H1 (cell line): ENCODE data around the gene VAMP2. TPM values are rescaled to one million over a fixed set of nuclear protein-coding genes. Genes with fewer than 3 reads are reported as not detected.

Experiments used
- CTCF ChIA-PET: fragments of 300-600 bp; sonication (Branson Sonifier 250); formaldehyde crosslinking; loops from one replicate; lab custom pipeline; 2021; ENCODE audit not compliant: partially characterized antibody; lab: Charles Lee
- POLR2A ChIA-PET: fragments of 300-600 bp; sonication (Branson Sonifier 250); formaldehyde crosslinking; loops from one replicate; lab custom pipeline; 2021; ENCODE audit warnings: inconsistent platforms; ENCODE audit not compliant: partially characterized antibody; lab: Charles Lee
- DNase-seq, 2 experiments: peaks; one replicate each; pipeline versions ENCODE4 v3.0.0 to v3.0.0-alpha.2; 2010 to 2022; ENCODE audit warnings: low spot score in 2 of 2, low read depth in 1 of 2, mixed read lengths in 1 of 2
- FAIRE-seq: peaks from 2 replicates; lab custom pipeline; 2011; peaks lifted over from hg19 to GRCh38; lab: Jason Lieb, UNC
- H2AFZ ChIP-seq: 2 replicates; pipeline ENCODE4 v1.8.1; 2012; ENCODE audit warnings: low read length, inconsistent platforms
- H2AK5ac ChIP-seq: 2 replicates; pipeline ENCODE4 v1.6.1; 2013; ENCODE audit warnings: low read depth, low read length
- H2BK120ac ChIP-seq: replicated peaks from 2 replicates; pipeline ENCODE3; 2013; ENCODE audit warnings: low read depth, low read length, inconsistent platforms
- H2BK12ac ChIP-seq: 2 replicates; pipeline ENCODE4 v1.6.1; 2013; ENCODE audit warnings: low read depth, low read length
- H2BK15ac ChIP-seq: 2 replicates; pipeline ENCODE4 v1.6.1; 2013; ENCODE audit warnings: low read length
- H2BK20ac ChIP-seq: 2 replicates; pipeline ENCODE4 v1.6.1; 2013; ENCODE audit warnings: low read length
- H2BK5ac ChIP-seq: 2 replicates; pipeline ENCODE4 v1.6.1; 2013; ENCODE audit warnings: low read depth, low read length
- H3K14ac ChIP-seq: 2 replicates; pipeline ENCODE4 v1.6.1; 2013; ENCODE audit warnings: inconsistent platforms; ENCODE audit not compliant: insufficient read length
- H3K18ac ChIP-seq: 2 replicates; pipeline ENCODE4 v1.6.1; 2013; ENCODE audit warnings: low read length; ENCODE audit errors: extremely low read depth
- H3K23ac ChIP-seq: 2 replicates; pipeline ENCODE4 v1.6.1; 2013; ENCODE audit warnings: inconsistent platforms; ENCODE audit not compliant: insufficient read length
- H3K23me2 ChIP-seq: 2 replicates; pipeline ENCODE4 v1.6.1; 2013; ENCODE audit warnings: low read depth, low read length
- H3K27ac ChIP-seq: 2 replicates; pipeline ENCODE4 v1.6.1; 2011; ENCODE audit warnings: low read depth, low read length, inconsistent platforms
- H3K27me3 ChIP-seq, 4 experiments: replicated peaks in 1 of 4; 1 replicate in 1 of 4; 2 replicates in 3 of 4; pipeline versions ENCODE4 v1.6.1 to v1.8.1; 2011 to 2013; ENCODE audit warnings: low read length in 3 of 4, mild to moderate bottlenecking in 3 of 4, inconsistent platforms in 2 of 4, mixed read lengths in 2 of 4, moderate library complexity in 1 of 4; ENCODE audit not compliant: control insufficient read depth in 3 of 4, insufficient read depth in 3 of 4; ENCODE audit errors: extremely low read depth in 1 of 4
- H3K36me3 ChIP-seq, 4 experiments: 2 replicates each; pipeline versions ENCODE4 v1.6.1 to v1.8.1; 2011 to 2013; ENCODE audit warnings: mild to moderate bottlenecking in 4 of 4, low read length in 3 of 4, moderate library complexity in 2 of 4, control low read depth in 1 of 4, inconsistent platforms in 1 of 4; ENCODE audit not compliant: insufficient read depth in 4 of 4, control insufficient read depth in 2 of 4
- H3K4ac ChIP-seq: replicated peaks from 2 replicates; pipeline ENCODE3; 2013; ENCODE audit warnings: low read length, low read depth, mixed read lengths, inconsistent platforms; ENCODE audit not compliant: insufficient read length
- H3K4me1 ChIP-seq, 4 experiments: replicated peaks in 1 of 4; 1 replicate in 1 of 4; 2 replicates in 3 of 4; pipeline versions ENCODE4 v1.6.1 to v1.8.1; 2011 to 2013; ENCODE audit warnings: low read length in 3 of 4, inconsistent platforms in 2 of 4, mixed read lengths in 1 of 4; ENCODE audit not compliant: insufficient read depth in 4 of 4, control insufficient read depth in 3 of 4
- H3K4me2 ChIP-seq, 2 experiments: 2 replicates each; pipeline versions ENCODE4 v1.6.1 to v1.8.1; 2011 to 2013; ENCODE audit warnings: low read depth in 2 of 2, low read length in 2 of 2, control low read depth in 1 of 2, inconsistent platforms in 1 of 2, mild to moderate bottlenecking in 1 of 2; ENCODE audit not compliant: insufficient read depth in 1 of 2
- H3K4me3 ChIP-seq, 4 experiments: fragments of 200-600, 300-600 bp in 1 of 4; sonication (generic), shearing (Covaris generic), sonication (Bioruptor Twin) in 1 of 4; 2 replicates each; pipeline versions ENCODE4 v1.5.1 to v1.8.1; 2011 to 2016; ENCODE audit warnings: low read length in 4 of 4, low read depth in 3 of 4, control low read depth in 2 of 4, inconsistent platforms in 2 of 4, mild to moderate bottlenecking in 2 of 4, mixed read lengths in 1 of 4, moderate library complexity in 1 of 4; ENCODE audit not compliant: insufficient read depth in 2 of 4; ENCODE audit errors: extremely low read depth in 1 of 4
- H3K56ac ChIP-seq: replicated peaks from 2 replicates; pipeline ENCODE3; 2013; ENCODE audit warnings: low read depth, mild to moderate bottlenecking, mixed read lengths, low read length, inconsistent platforms; ENCODE audit not compliant: insufficient read length
- H3K79me1 ChIP-seq: 2 replicates; pipeline ENCODE4 v1.6.1; 2013; ENCODE audit warnings: low read depth, low read length, control low read depth
- H3K79me2 ChIP-seq, 2 experiments: 2 replicates each; pipeline versions ENCODE4 v1.6.1 to v1.8.1; 2012 to 2013; ENCODE audit warnings: low read length in 2 of 2, mild to moderate bottlenecking in 2 of 2, inconsistent platforms in 1 of 2; ENCODE audit not compliant: insufficient read depth in 2 of 2, control insufficient read depth in 1 of 2
- H3K9ac ChIP-seq, 4 experiments: replicated peaks in 1 of 4; 1 replicate in 1 of 4; 2 replicates in 3 of 4; pipeline versions ENCODE4 v1.6.1 to v1.8.1; 2011 to 2013; ENCODE audit warnings: low read depth in 3 of 4, low read length in 3 of 4, control low read depth in 2 of 4, mild to moderate bottlenecking in 2 of 4, moderate library complexity in 2 of 4, inconsistent platforms in 1 of 4; ENCODE audit errors: extremely low read depth in 1 of 4
- H3K9me3 ChIP-seq, 2 experiments: 2 replicates each; pipeline versions ENCODE4 v1.6.1 to v1.8.1; 2012 to 2013; ENCODE audit warnings: mild to moderate bottlenecking in 2 of 2, moderate library complexity in 2 of 2, control low read depth in 1 of 2, inconsistent platforms in 1 of 2, low read depth in 1 of 2, low read length in 1 of 2, mixed read lengths in 1 of 2; ENCODE audit not compliant: insufficient read depth in 2 of 2
- H4K20me1 ChIP-seq, 2 experiments: replicated peaks in 1 of 2; 2 replicates each; pipeline versions ENCODE3 to v1.8.1; 2011 to 2013; ENCODE audit warnings: inconsistent platforms in 2 of 2, low read length in 2 of 2, mild to moderate bottlenecking in 1 of 2; ENCODE audit not compliant: insufficient read depth in 2 of 2, control insufficient read depth in 1 of 2
- H4K5ac ChIP-seq: 2 replicates; pipeline ENCODE4 v1.6.1; 2013; ENCODE audit warnings: low read length, low read depth, mixed read lengths, inconsistent platforms; ENCODE audit not compliant: insufficient read length
- H4K8ac ChIP-seq: 2 replicates; pipeline ENCODE4 v1.8.0; 2013; ENCODE audit warnings: mild to moderate bottlenecking, moderate library complexity, low read length, inconsistent platforms; ENCODE audit not compliant: insufficient read depth; ENCODE audit errors: extremely low read depth
- H4K91ac ChIP-seq: replicated peaks from 2 replicates; pipeline ENCODE3; 2013; ENCODE audit warnings: low read length, mixed read lengths, inconsistent platforms; ENCODE audit not compliant: insufficient read length
- KDM4A ChIP-seq: IDR thresholded peaks from one replicate; pipeline ENCODE4 v1.7.1; 2012; ENCODE audit warnings: low read depth, mild to moderate bottlenecking, moderate library complexity, low read length, inconsistent platforms; ENCODE audit not compliant: severe bottlenecking
- PHF8 ChIP-seq: fragments of 200-600 bp; sonication (generic); conservative IDR thresholded peaks from 2 replicates; pipeline ENCODE4 v1.7.1; 2012; ENCODE audit warnings: low read depth, mild to moderate bottlenecking, inconsistent platforms, low read length, moderate library complexity
- POLR2A ChIP-seq, 2 experiments: IDR thresholded peaks; 1 replicate in 1 of 2; 2 replicates in 1 of 2; pipeline ENCODE4 v1.6.1; 2011; ENCODE audit warnings: low read depth in 2 of 2, low read length in 2 of 2, mild to moderate bottlenecking in 2 of 2; ENCODE audit errors: control extremely low read depth in 1 of 2
- POLR2AphosphoS5 ChIP-seq: IDR thresholded peaks from 2 replicates; pipeline ENCODE4 v1.6.1; 2011; ENCODE audit warnings: low read depth, low read length
- RFX5 ChIP-seq: IDR thresholded peaks from 2 replicates; pipeline ENCODE4 v1.6.1; 2011; ENCODE audit warnings: low read depth, low read length, improper control_type of control experiment, borderline replicate concordance
- SRF ChIP-seq: IDR thresholded peaks from 2 replicates; pipeline ENCODE4 v1.6.1; 2011; ENCODE audit warnings: mild to moderate bottlenecking, low read depth, low read length, moderate library complexity
- TAF7 ChIP-seq: optimal IDR thresholded peaks from 2 replicates; pipeline ENCODE3; 2011; ENCODE audit warnings: low read depth, mild to moderate bottlenecking, inconsistent platforms, low read length, moderate library complexity, borderline replicate concordance
- WGBS, 2 experiments: shearing (Covaris generic) in 1 of 2; methylation state at CpG; one replicate each; pipeline versions ENCODE4 v1.1.6 to v1.1.7; 2013 to 2015; ENCODE audit warnings: low lambda C conversion rate in 2 of 2, mixed read lengths in 2 of 2, inconsistent platforms in 1 of 2, low coverage in 1 of 2, missing lambda C conversion rate in 1 of 2; ENCODE audit not compliant: insufficient replicate concordance in 2 of 2, insufficient coverage in 1 of 2, insufficient read length in 1 of 2; ENCODE audit errors: extremely low coverage in 1 of 2, missing lambda C conversion rate in 1 of 2; 5-methylcytosine and 5-hydroxymethylcytosine counted together
- polyA plus RNA-seq, 7 experiments: library from polyadenylated mRNA; depleted of rRNA in 3 of 7; stranded (reverse) in 5 of 7; unstranded in 2 of 7; fragments of >200 nt in 5 of 7; fragments of 200-250 nt in 2 of 7; gene quantifications; 1 replicate in 5 of 7; 2 replicates in 1 of 7; 4 replicates in 1 of 7; pipeline versions ENCODE4 v1.2.1 to v1.2.3, GENCODE V29; 2011 to 2013; ENCODE audit warnings: missing spikeins in 2 of 7, mixed read lengths in 2 of 7
- total RNA-seq: library from RNA; stranded (reverse); fragmentation: NEBNext Ultra II Directional; extraction: Animal tissue kit (Norgen Biotek cat#: 25700); gene quantifications from 2 replicates; pipeline ENCODE4 v1.2.1, GENCODE V29; 2021
- TF ChIP-seq, protein P1 (sequence below): IDR thresholded peaks from 2 replicates; pipeline ENCODE4 v1.6.1; 2012; ENCODE audit warnings: inconsistent platforms
- TF ChIP-seq, protein P2 (sequence below): IDR thresholded peaks from 2 replicates; pipeline ENCODE4 v1.6.1; 2012; ENCODE audit warnings: inconsistent platforms

Gene VAMP2
- total and polyA plus RNA-seq, 2 of the 8 experiments (the other 6 are each of a cell fraction or from before 2014, with no cell fraction given): 19.3 to 20.5 TPM

DNA sequence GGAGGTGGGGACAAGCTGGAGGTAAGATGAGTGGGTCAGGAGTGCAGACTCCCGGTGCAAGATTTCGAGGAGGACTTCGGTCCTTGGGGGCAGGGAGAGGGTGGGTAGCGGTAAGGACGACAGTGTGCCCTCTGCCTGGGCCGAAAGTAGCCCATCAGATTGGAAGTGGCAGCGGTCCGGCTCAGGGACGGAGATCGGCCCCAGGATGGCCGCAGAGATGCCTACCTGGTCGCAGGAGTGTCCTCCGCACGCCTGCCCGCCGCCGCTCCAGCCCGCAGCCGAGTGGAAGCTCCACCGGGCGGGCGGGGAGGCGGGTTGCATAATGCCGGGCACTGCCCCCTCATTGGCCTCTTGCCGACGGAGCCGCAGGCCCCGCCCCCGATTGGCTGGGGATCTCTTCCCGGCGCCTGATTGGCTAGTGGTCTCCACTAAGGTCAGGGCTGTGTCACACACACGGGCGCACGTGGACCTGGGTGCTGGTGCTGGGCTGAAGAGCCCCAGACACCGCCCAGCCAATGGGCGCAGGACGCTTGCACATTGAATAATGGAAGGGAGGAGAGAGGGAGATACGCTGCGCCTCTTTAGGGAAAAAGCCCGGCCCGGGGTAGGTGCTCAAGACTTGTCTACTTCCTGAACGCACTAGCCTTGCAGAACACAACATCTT lies 10.5 kb downstream of the VAMP2 start, which contains the start of gene PER1:
Gene PER1, minus strand, starts transcription at position 293 of the 664 bp plus-strand sequence. CDS start 1,698 bp downstream, outside the sequence.
- Histone ChIP-seq H3K14ac (no peak within 1 kb of the TSS), H4K91ac (no peak within 1 kb of the TSS), H3K9me3 (no peaks in the 10 kb centered on the region), H3K9ac (peak within 1 kb of the TSS; percentile 43 to 92 (median 73)), H2BK120ac (no peak within 1 kb of the TSS), H3K4me3 (peak within 1 kb of the TSS; percentile 79 to 93 (median 84)), H2BK12ac (peak within 1 kb of the TSS; percentile 68), H2BK20ac (no peak within 1 kb of the TSS), H3K23ac (no peak within 1 kb of the TSS), H3K27ac (peak within 1 kb of the TSS; percentile 84; the same call in 1 of the 2 replicates), H3K79me1 (peaks cover 7% of the 10 kb centered on the region; the same call in 1 of the 2 replicates), H3K4me1 (peaks cover 12 to 33% (median 19%) of the 10 kb centered on the region in 4 experiments), H3K27me3 (no peaks in the 10 kb centered on the region), H3K23me2 (peaks cover 21% of the 10 kb centered on the region), H3K36me3 (peaks cover 10 to 23% (median 17%) of the 10 kb centered on the region in 4 experiments; a peak in 7 of 8 replicates), H2BK5ac (no peak within 1 kb of the TSS), H3K56ac (no peak within 1 kb of the TSS), H3K4me2 (peak within 1 kb of the TSS; percentile 100), H3K18ac (peak within 1 kb of the TSS; percentile 60; the same call in 1 of the 2 replicates), H2AFZ (no peak within 1 kb of the TSS; the same call in 1 of the 2 replicates), H4K20me1 (peaks cover 0 to 21% of the 10 kb centered on the region in 2 experiments), H3K4ac (peak within 1 kb of the TSS; percentile 36), H3K79me2 (peaks cover 0 to 5% of the 10 kb centered on the region in 2 experiments; a peak in 1 of 4 replicates), H2BK15ac (peak within 1 kb of the TSS; percentile 63; the same call in 1 of the 2 replicates), H4K5ac (no peak within 1 kb of the TSS), H2AK5ac (peak within 1 kb of the TSS; percentile 93; the same call in 1 of the 2 replicates), H4K8ac (peak within 1 kb of the TSS; percentile 83)
- CTCF ChIA-PET: interaction anchor here (0.7 to 1.7 kb wide), 3 partner anchors 33 to 162 kb away, joined by 3 to 4 read pairs (median 4); partner anchors contain the start of gene ALOXE3
- FAIRE-seq (no peak), DNase-seq (peak in 1 of 2 experiments; percentile 96)
- POLR2A ChIA-PET: interaction anchor here (0.7 to 6.4 kb wide), 6 partner anchors 10 to 163 kb away, joined by 3 to 62 read pairs (median 4); partner anchors contain the start of genes BORCS6 and VAMP2
- WGBS, 2 experiments: 7% methylated on average over 36 of the region's 42 CpGs; no CpG with 5 or more reads in 1 of the 2 experiments
- TF ChIP-seq KDM4A (peak; percentile 47), PHF8 (peak; percentile 56; the same call in 1 of the 2 replicates), SRF (peak; percentile 14; the same call in 1 of the 2 replicates), POLR2A (IDR thresholded peaks at IDR 0.05; ENCODE audit: control extremely low read depth in 1 of 2, low read depth in 2 of 2, low read length in 2 of 2) (peak in 1 of 2 experiments; percentile 88; a peak in 2 of 3 replicates), TAF7 (peak; percentile 65), RFX5 (peak; percentile 18; the same call in 1 of the 2 replicates), POLR2AphosphoS5 (peak; percentile 81)
- TF ChIP-seq, protein P1, sequence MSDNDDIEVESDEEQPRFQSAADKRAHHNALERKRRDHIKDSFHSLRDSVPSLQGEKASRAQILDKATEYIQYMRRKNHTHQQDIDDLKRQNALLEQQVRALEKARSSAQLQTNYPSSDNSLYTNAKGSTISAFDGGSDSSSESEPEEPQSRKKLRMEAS: peak; percentile 90
- TF ChIP-seq, protein P2, sequence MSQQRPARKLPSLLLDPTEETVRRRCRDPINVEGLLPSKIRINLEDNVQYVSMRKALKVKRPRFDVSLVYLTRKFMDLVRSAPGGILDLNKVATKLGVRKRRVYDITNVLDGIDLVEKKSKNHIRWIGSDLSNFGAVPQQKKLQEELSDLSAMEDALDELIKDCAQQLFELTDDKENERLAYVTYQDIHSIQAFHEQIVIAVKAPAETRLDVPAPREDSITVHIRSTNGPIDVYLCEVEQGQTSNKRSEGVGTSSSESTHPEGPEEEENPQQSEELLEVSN: peak; percentile 66
